Spinal cord (tissue), 10 donors: ENCODE data around the gene ACO2. TPM values are rescaled to one million over a fixed set of nuclear protein-coding genes. Genes with fewer than 3 reads are reported as not detected.
"Not testable (repeated sequence)": the region's sequence is repeated elsewhere in the genome, so short reads cannot be mapped to it uniquely, and the experiment has no call there.

Experiments
- DNase-seq, 6 donors: peaks; one replicate each; pipeline versions ENCODE4 v3.0.0 to v3.0.0-alpha.2; 2013 to 2015; ENCODE audit warnings: low spot score in 6 of 6, low read depth in 4 of 6
- H3K27ac ChIP-seq: one replicate; pipeline ENCODE4 v1.5.1; 2013; ENCODE audit warnings: low read depth, low read length, control low read depth
- H3K27me3 ChIP-seq: one replicate; pipeline ENCODE4 v1.6.1; 2013; ENCODE audit warnings: low read length; ENCODE audit not compliant: control insufficient read depth, insufficient read depth
- H3K36me3 ChIP-seq: one replicate; pipeline ENCODE4 v1.6.1; 2013; ENCODE audit warnings: low read length; ENCODE audit not compliant: control insufficient read depth, insufficient read depth
- H3K4me1 ChIP-seq: one replicate; pipeline ENCODE4 v1.6.1; 2013; ENCODE audit warnings: low read length; ENCODE audit not compliant: control insufficient read depth, insufficient read depth
- H3K4me3 ChIP-seq: one replicate; pipeline ENCODE4 v1.5.1; 2013; ENCODE audit warnings: low read depth, low read length, control low read depth
- H3K9me3 ChIP-seq: one replicate; pipeline ENCODE4 v1.6.1; 2013; ENCODE audit warnings: low read length; ENCODE audit not compliant: control insufficient read depth, insufficient read depth
- WGBS: methylation state at CpG from one replicate; pipeline ENCODE4 v1.1.5; 2013; ENCODE audit warnings: missing lambda C conversion rate; ENCODE audit not compliant: insufficient coverage; 5-methylcytosine and 5-hydroxymethylcytosine counted together
- polyA plus RNA-seq, 2 donors: library from polyadenylated mRNA; unstranded; fragments of 120-200 nt; gene quantifications; one replicate each; pipeline ENCODE4 v1.2.1, GENCODE V29; 2013; ENCODE audit not compliant: insufficient read length in 2 of 2
- total RNA-seq, 2 donors: library from RNA; depleted of rRNA in 1 of 2; stranded (reverse); fragments of 120-200 nt in 1 of 2; fragments of >200 nt in 1 of 2; gene quantifications; one replicate each; pipeline versions ENCODE4 v1.2.3 to v1.2.4, GENCODE V29; 2013 to 2014
- donor health status: healthy.

ACO2 gene
- total and polyA plus RNA-seq, 4 donors, result 101 to 183 (median 147) TPM

- Histone ChIP-seq H3K27ac (peak overlapping the region; percentile 100), H3K4me1 (peaks cover 13% of the 10 kb centered on the region), H3K9me3 (no peaks in the 10 kb centered on the region), H3K27me3 (no peaks in the 10 kb centered on the region), H3K36me3 (peaks cover 19% of the 10 kb centered on the region), H3K4me3 (peak overlapping the region; percentile 99)
- DNase-seq, result peak; percentile 53 to 94 (median 68)
- under 1% methylated on average over 63 of the region's 63 CpGs for WGBS
Observed at GRCh38 chr22:41447435-41448188, 21.3 kb upstream of the ACO2 start.

- peak; percentile 99 to 100 (median 100) for DNase-seq
- Histone ChIP-seq H3K27ac (peak overlapping the region; percentile 100), H3K4me3 (peak overlapping the region; percentile 99), H3K4me1 (peaks cover 9% of the 10 kb centered on the region), H3K9me3 (no peaks in the 10 kb centered on the region), H3K36me3 (peaks cover 14% of the 10 kb centered on the region), H3K27me3 (no peaks in the 10 kb centered on the region)
- under 1% methylated on average over 24 of the region's 28 CpGs for WGBS
Observed at GRCh38 chr22:41448189-41448808, 20.6 kb upstream of the ACO2 start.

DNA sequence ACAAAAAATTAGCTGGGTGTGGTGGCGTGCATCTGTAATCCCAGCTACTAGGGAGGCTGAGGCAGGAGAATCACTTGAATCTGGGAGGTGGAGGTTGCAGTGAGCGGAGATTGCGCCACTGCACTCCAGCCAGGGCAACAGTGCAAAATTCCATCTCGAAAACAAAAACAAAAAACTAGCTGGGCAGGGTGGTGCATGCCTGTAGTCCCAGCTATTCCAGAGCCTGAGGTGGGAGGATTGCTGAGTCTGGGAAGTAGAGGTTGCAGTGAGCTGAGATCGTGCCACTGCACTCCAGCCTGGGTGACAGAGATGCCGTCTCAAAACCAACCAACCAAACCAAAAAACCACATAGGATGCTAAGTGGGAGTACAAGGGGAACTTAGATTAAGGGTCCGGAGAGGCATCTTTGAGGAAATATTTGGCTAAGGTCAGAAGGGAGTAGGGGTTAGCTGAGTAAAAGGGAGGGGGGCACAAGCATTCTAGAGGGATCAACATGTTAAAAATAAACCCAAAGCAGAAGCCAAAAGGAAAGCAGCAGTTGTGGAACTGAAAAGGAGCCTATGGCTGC is 10.7 kb upstream of the ACO2 start:
- Histone ChIP-seq H3K27ac (no peak overlapping the region), H3K27me3 (no peaks in the 10 kb centered on the region), H3K36me3 (peaks cover 63% of the 10 kb centered on the region), H3K4me3 (no peak overlapping the region), H3K9me3 (no peaks in the 10 kb centered on the region), H3K4me1 (no peaks in the 10 kb centered on the region)
- 100% methylated on average over 3 of the region's 7 CpGs for WGBS
- no peak for DNase-seq

DNA sequence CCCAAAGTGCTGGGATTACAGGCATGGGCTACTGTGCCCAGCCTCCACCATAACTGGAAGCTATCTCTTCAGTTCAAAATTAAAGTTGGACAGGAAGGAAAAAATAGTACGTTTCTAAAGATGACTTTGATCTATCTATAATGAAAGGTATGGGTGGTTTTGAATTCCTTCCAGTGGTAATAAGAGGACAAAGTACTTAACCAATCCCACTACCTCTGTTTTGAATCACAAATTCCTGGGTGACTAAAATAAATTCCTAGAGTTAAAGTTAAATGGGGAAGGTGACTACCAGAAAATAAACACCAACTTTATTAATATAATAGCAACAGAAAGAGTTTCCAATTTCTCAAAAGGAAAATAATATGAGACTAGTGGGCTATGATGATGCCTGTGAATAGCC is 9.5 kb upstream of the ACO2 start:
- H3K27ac ChIP-seq, result no peak overlapping the region
- no peak for DNase-seq

DNA sequence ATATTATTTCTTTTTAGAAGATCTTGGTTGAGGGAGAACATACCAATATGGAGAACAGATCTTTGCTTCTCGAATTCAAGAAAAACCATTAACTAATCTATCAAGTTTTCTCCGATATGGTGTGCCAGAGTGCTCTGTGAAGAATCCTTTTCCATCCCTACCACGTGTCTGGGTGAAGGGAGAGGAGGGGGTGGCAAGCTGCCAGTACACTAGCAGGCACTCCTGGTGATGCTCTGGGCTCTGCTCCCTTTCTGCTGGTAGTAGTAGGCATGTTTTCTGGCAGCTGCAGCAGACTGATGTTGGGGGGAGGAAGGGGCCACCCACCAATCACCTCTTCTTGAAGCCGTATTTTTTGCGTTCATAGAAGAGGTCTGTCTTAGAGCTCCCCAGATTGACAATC is 8.8 kb upstream of the ACO2 start:
- H3K27ac ChIP-seq, H3K4me1 ChIP-seq, H3K27me3 ChIP-seq, H3K9me3 ChIP-seq, H3K4me3 ChIP-seq: not testable (repeated sequence)
- DNase-seq, result peak in 2 of 6 donors; percentile 12 to 49
- WGBS, result no CpG with 5 or more reads among the region's 5 CpGs
- H3K36me3 ChIP-seq, result peaks cover 69% of the 10 kb centered on the region

More for the DNA sequence above, 9.5 kb upstream of the ACO2 start:
- Histone ChIP-seq H3K4me1 (no peaks in the 10 kb centered on the region), H3K9me3 (no peaks in the 10 kb centered on the region), H3K4me3 (no peak overlapping the region), H3K27me3 (no peaks in the 10 kb centered on the region), H3K36me3 (peaks cover 67% of the 10 kb centered on the region)
- no CpG with 5 or more reads among the region's 1 CpG for WGBS

DNA sequence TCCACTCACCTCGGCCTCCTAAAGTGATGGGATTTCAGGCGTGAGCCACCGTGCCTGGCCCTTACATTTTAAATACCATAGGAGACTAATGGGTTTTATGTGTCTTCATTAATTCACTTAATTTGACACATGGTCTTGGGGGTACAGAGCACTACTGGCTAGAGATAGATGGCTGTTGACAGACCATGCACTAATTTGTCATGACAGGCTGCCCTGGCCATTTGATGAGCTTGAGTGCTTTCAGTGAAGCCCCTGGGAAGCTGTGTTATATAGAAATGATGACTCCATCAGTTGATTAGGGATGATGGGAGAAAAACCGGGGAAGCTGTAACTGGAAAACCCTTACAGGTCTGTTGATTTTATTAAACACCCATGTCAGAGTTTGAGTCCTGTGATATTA is 7.0 kb upstream of the ACO2 start:
- H3K36me3 ChIP-seq, result peaks cover 76% of the 10 kb centered on the region
- no peak overlapping the region for H3K27ac ChIP-seq
- no peaks in the 10 kb centered on the region for H3K27me3 ChIP-seq
- no peak for DNase-seq
- no peaks in the 10 kb centered on the region for H3K9me3 ChIP-seq
- H3K4me3 ChIP-seq, result no peak overlapping the region
- H3K4me1 ChIP-seq, result no peaks in the 10 kb centered on the region
- no CpG with 5 or more reads among the region's 4 CpGs for WGBS

DNA sequence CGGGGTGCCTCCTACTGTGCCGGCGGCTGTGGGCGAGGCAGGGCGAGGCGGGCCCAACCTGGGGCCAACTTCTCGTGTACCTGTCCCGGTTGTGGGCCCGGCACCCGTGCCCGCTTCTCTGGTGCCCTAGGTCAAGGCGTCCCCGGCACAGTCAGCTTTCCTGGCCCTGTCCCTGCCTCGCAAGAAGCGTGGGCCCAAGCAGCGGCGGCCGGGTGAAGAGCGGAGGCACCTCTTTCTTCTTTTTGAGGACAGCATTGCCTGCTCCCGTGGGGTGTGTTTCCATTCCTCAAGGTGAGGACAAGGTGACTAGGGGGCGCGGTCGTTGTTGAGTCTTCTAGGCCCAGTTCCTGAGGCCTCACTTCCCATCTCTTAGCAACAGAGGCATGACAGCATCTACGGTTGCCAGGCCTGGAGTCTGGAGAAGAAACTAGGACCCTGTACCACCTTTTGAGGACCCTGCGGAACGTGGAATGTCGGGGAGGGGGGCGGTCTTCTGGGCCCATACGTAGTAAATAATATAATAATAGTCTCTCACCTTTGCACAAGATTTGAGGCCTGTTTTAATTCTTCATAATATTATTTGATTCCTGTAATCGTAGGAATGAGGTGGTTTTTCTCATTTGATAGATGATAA is 418 bp downstream of the ACO2 start:
- Histone ChIP-seq H3K27me3 (no peaks in the 10 kb centered on the region), H3K4me3 (peak overlapping the region; percentile 98), H3K36me3 (peaks cover 31% of the 10 kb centered on the region), H3K4me1 (peaks cover 4% of the 10 kb centered on the region), H3K9me3 (no peaks in the 10 kb centered on the region), H3K27ac (peak overlapping the region; percentile 96)
- 0% methylated on average over 20 of the region's 30 CpGs for WGBS
- DNase-seq, result no peak

- H3K4me3 ChIP-seq, result no peak overlapping the region
- 100% methylated on average over 1 of the region's 2 CpGs for WGBS
- H3K9me3 ChIP-seq, result no peaks in the 10 kb centered on the region
- no peak overlapping the region for H3K27ac ChIP-seq
- H3K36me3 ChIP-seq, result peaks cover 18% of the 10 kb centered on the region
- H3K27me3 ChIP-seq, result no peaks in the 10 kb centered on the region
- peaks cover 4% of the 10 kb centered on the region for H3K4me1 ChIP-seq
- DNase-seq, result no peak
Observed at GRCh38 chr22:41470886-41471285, 2.0 kb downstream of the ACO2 start.

DNA sequence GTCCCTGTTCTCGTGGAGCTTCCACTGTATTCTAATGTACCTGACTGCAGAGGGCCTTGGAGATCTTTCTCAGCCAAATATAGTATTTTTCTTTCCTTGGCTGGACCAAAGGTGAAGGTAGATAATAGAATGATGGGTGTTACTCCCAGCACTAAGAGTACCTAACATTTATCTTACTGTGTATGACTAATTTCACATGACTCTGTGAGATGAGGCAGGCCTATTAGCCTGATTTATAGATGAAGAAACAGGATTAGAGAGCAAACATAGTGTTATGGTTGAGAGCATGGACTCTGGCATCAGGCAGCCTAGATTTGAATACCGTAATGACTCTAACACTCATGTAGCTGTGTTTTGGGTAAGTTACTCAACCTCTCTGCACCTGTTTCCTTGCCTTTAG is 2.7 kb downstream of the ACO2 start:
- no peaks in the 10 kb centered on the region for H3K27me3 ChIP-seq
- H3K4me3 ChIP-seq, result no peak overlapping the region
- peaks cover 4% of the 10 kb centered on the region for H3K4me1 ChIP-seq
- H3K36me3 ChIP-seq, result peaks cover 13% of the 10 kb centered on the region
- no peak overlapping the region for H3K27ac ChIP-seq
- H3K9me3 ChIP-seq, result no peaks in the 10 kb centered on the region
- no peak for DNase-seq
- WGBS, result 83% methylated on average over 1 of the region's 2 CpGs
